Measurements from ENCODE around the gene PLEKHM2. TPM values are rescaled to one million over a fixed set of nuclear protein-coding genes. Genes with fewer than 3 reads are reported as not detected.

PLEKHM2 gene
- total and polyA plus RNA-seq, 2 of the 4 experiments (the other 2 are of a cell fraction): 24.7 to 48.0 TPM

DNA sequence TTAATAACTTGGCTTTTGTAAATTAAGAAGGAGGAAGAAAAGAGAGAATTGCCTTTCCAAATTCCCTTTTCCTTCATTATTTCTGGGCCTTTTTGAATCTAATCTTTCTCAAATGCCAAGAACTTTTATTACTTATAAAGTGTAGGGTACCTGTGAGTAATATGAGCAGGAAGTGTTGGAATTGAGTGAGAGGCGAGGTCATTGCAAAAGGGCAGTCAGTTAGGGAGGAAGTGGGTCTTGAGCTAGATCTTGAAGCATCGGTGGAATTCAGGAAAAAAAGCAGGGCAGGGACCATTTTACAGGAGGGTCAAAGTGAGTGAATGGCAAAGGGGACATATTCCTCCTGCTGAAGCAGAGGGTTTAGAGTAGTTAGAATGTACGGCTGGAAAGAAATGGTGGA lies 43.5 kb upstream of the PLEKHM2 start:
- no peak overlapping the region for H2BK5ac ChIP-seq (ENCODE audit: low read depth, low read length, poor library complexity, severe bottlenecking)
- ChIA-PET POLR2A (ENCODE audit: unreplicated experiment) (no interaction called here), CTCF (no interaction called here)
- peaks cover 16 to 38% of the 10 kb centered on the region in 2 experiments; a peak in 3 of 4 replicates for H3K79me1 ChIP-seq (ENCODE audit: low read depth in 1 of 2, low read length in 2 of 2)
- no peak overlapping the region for H3K4me2 ChIP-seq (ENCODE audit: low read depth, low read length)
- no peak overlapping the region for H3K23ac ChIP-seq (ENCODE audit: low read depth, low read length)
- no peak overlapping the region for H3K27ac ChIP-seq (ENCODE audit: insufficient read depth, low read length)
- no peak overlapping the region; the same call in 1 of the 2 replicates for H3K14ac ChIP-seq (replicated peaks; ENCODE audit: low read depth, low read length)
- no peak for TF ChIP-seq FOS (IDR thresholded peaks at IDR 0.05; ENCODE audit: low read depth, low read length)
- TF ChIP-seq RFX5 (IDR thresholded peaks at IDR 0.05; ENCODE audit: low read depth, low read length): no peak
- no peak for TF ChIP-seq MXI1 (IDR thresholded peaks at IDR 0.05; ENCODE audit: borderline replicate concordance, low read depth, low read length)
- no peak for TF ChIP-seq RCOR1 (IDR thresholded peaks at IDR 0.05; ENCODE audit: insufficient replicate concordance, low read length)
- TF ChIP-seq, protein P1, sequence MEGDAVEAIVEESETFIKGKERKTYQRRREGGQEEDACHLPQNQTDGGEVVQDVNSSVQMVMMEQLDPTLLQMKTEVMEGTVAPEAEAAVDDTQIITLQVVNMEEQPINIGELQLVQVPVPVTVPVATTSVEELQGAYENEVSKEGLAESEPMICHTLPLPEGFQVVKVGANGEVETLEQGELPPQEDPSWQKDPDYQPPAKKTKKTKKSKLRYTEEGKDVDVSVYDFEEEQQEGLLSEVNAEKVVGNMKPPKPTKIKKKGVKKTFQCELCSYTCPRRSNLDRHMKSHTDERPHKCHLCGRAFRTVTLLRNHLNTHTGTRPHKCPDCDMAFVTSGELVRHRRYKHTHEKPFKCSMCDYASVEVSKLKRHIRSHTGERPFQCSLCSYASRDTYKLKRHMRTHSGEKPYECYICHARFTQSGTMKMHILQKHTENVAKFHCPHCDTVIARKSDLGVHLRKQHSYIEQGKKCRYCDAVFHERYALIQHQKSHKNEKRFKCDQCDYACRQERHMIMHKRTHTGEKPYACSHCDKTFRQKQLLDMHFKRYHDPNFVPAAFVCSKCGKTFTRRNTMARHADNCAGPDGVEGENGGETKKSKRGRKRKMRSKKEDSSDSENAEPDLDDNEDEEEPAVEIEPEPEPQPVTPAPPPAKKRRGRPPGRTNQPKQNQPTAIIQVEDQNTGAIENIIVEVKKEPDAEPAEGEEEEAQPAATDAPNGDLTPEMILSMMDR (conservative IDR thresholded peaks at IDR 0.05; ENCODE audit: low read depth, low read length): no peak
- TF ChIP-seq NFE2L2 (IDR thresholded peaks at IDR 0.05; ENCODE audit: low read depth, low read length): no peak
- TF ChIP-seq BHLHE40 (IDR thresholded peaks at IDR 0.05; ENCODE audit: low read depth, low read length): no peak
- TF ChIP-seq, protein P2, sequence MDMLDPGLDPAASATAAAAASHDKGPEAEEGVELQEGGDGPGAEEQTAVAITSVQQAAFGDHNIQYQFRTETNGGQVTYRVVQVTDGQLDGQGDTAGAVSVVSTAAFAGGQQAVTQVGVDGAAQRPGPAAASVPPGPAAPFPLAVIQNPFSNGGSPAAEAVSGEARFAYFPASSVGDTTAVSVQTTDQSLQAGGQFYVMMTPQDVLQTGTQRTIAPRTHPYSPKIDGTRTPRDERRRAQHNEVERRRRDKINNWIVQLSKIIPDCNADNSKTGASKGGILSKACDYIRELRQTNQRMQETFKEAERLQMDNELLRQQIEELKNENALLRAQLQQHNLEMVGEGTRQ (IDR thresholded peaks at IDR 0.05; ENCODE audit: low read depth, low read length): no peak
- H2BK20ac ChIP-seq (ENCODE audit: low read depth, low read length): no peak overlapping the region
- intact Hi-C loops (cut with micrococcal nuclease) (no loop called here), in situ Hi-C loops (cut with MboI; ENCODE audit: low sequenced_read_pairs) (no loop called here), dilution Hi-C loops (cut with HindIII; ENCODE audit: low sequenced_read_pairs, unreplicated experiment) (no loop called here)
- no peak overlapping the region for H2BK15ac ChIP-seq (ENCODE audit: low read depth, low read length)
- DNase-seq: no peak
- no peak overlapping the region for H2BK120ac ChIP-seq (ENCODE audit: low read depth, low read length)
- no peak for ATAC-seq (ENCODE audit: low read depth)
- no peak overlapping the region for H3K4me3 ChIP-seq (ENCODE audit: insufficient read depth, low read depth, low read length)
- peaks cover 14% of the 10 kb centered on the region; the same call in 1 of the 2 replicates for H3K9me1 ChIP-seq (ENCODE audit: insufficient read depth, low read length)
- WGBS, 2 experiments (ENCODE audit: extremely low coverage in 2 of 2, insufficient read length in 1 of 2): 96% methylated on average over 3 of the region's 3 CpGs; no CpG with 5 or more reads in 1 of the 2 experiments
- H4K8ac ChIP-seq (ENCODE audit: low read depth in 2 of 2, low read length in 2 of 2): no peak overlapping the region
- no peak overlapping the region for H3K9ac ChIP-seq (ENCODE audit: low read depth, low read length)
- no peak overlapping the region for H4K91ac ChIP-seq (ENCODE audit: insufficient read depth, low read depth, low read length)
- H3K4ac ChIP-seq (ENCODE audit: low read depth, low read length): no peak overlapping the region
- H4K5ac ChIP-seq (ENCODE audit: low read depth, low read length): no peak overlapping the region
- H3K18ac ChIP-seq (ENCODE audit: low read depth, low read length): no peak overlapping the region
- H3K4me1 ChIP-seq (ENCODE audit: control insufficient read depth, insufficient read depth, low read length): no peaks in the 10 kb centered on the region
- H3K9me3 ChIP-seq (ENCODE audit: control insufficient read depth, insufficient read depth, low read length): no peaks in the 10 kb centered on the region
- no peak overlapping the region for H2AK5ac ChIP-seq (ENCODE audit: low read depth, low read length)
- H3K36me3 ChIP-seq (ENCODE audit: control insufficient read depth, insufficient read depth, low read length): peaks cover 24% of the 10 kb centered on the region
- H3K27me3 ChIP-seq (ENCODE audit: control insufficient read depth, insufficient read depth, low read length): no peaks in the 10 kb centered on the region
- no TSS peak for BruUV-seq (replicated peaks)
- no peak overlapping the region for H3K56ac ChIP-seq (ENCODE audit: extremely low read depth, insufficient read depth, low read length)
- H2AFZ ChIP-seq (replicated peaks; ENCODE audit: low read length, poor library complexity): no peak overlapping the region
- H2AK9ac ChIP-seq (replicated peaks; ENCODE audit: low read depth, low read length, poor library complexity): no peak overlapping the region
- no peaks in the 10 kb centered on the region for H4K20me1 ChIP-seq (ENCODE audit: insufficient read depth, low read length)

Measured in IMR-90 (cell line).